GM12878 (cell line): ENCODE data around the gene CLCN7. TPM values are rescaled to one million over a fixed set of nuclear protein-coding genes. Genes with fewer than 3 reads are reported as not detected.

Experiments used
- BCLAF1 ChIP-seq: fragments of 450-650 bp; IDR thresholded peaks from 2 replicates; pipeline ENCODE4 v1.6.1; 2017; ENCODE audit warnings: antibody characterized with exemption, mild to moderate bottlenecking, moderate library complexity
- BHLHE40 ChIP-seq, 2 experiments: fragments of 450-650 bp in 1 of 2; IDR thresholded peaks; 2 replicates each; pipeline ENCODE4 v1.6.1; 2011 to 2017; ENCODE audit warnings: low read depth in 2 of 2, borderline replicate concordance in 1 of 2, improper control_type of control experiment in 1 of 2, low read length in 1 of 2, mild to moderate bottlenecking in 1 of 2
- CBFB ChIP-seq: IDR thresholded peaks from 2 replicates; pipeline ENCODE4 v1.6.1; 2016; ENCODE audit warnings: antibody characterized with exemption, low read depth
- CBX3 ChIP-seq: fragments of 200-600 bp; sonication (generic); IDR thresholded peaks from 2 replicates; pipeline ENCODE4 v1.6.1; 2016; ENCODE audit warnings: low read depth, borderline replicate concordance
- CHD1 ChIP-seq: IDR thresholded peaks from 2 replicates; pipeline ENCODE4 v1.6.1; 2012; ENCODE audit warnings: low read depth, low read length, improper control_type of control experiment
- CREM ChIP-seq: IDR thresholded peaks from 2 replicates; pipeline ENCODE4 v1.6.1; 2014; ENCODE audit warnings: antibody characterized with exemption, low read depth
- CUX1 ChIP-seq: IDR thresholded peaks from 2 replicates; pipeline ENCODE4 v1.6.1; 2012; ENCODE audit warnings: improper control_type of control experiment, low read depth, low read length; ENCODE audit not compliant: insufficient replicate concordance
- EGR1 ChIP-seq, 2 experiments: IDR thresholded peaks; 1 replicate in 1 of 2; 2 replicates in 1 of 2; pipeline ENCODE4 v1.6.1; 2011 to 2012; ENCODE audit warnings: low read depth in 2 of 2, low read length in 2 of 2, borderline replicate concordance in 1 of 2, mild to moderate bottlenecking in 1 of 2, moderate library complexity in 1 of 2
- EZH2 ChIP-seq: IDR thresholded peaks from 2 replicates; pipeline ENCODE4 v1.6.1; 2012; ENCODE audit warnings: low read depth, mild to moderate bottlenecking, control low read depth, inconsistent platforms, low read length, borderline replicate concordance; ENCODE audit not compliant: control insufficient read depth
- GATAD2B ChIP-seq: fragments of 450-650 bp; conservative IDR thresholded peaks from 2 replicates; pipeline ENCODE4 v1.6.1; 2017; ENCODE audit warnings: low read depth, mild to moderate bottlenecking, moderate library complexity
- HDGF ChIP-seq: fragments of 450-650 bp; IDR thresholded peaks from 2 replicates; pipeline ENCODE4 v1.6.1; 2016; ENCODE audit warnings: antibody characterized with exemption
- KAT2A ChIP-seq: conservative IDR thresholded peaks from 2 replicates; pipeline ENCODE4 v1.6.1; 2011; ENCODE audit warnings: low read depth, low read length; ENCODE audit not compliant: control insufficient read depth
- MTA2 ChIP-seq: fragments of 450-650 bp; IDR thresholded peaks from 2 replicates; pipeline ENCODE4 v1.6.1; 2016; ENCODE audit warnings: low read depth, mild to moderate bottlenecking, moderate library complexity
- MXI1 ChIP-seq: fragments of 150-350 bp; IDR thresholded peaks from 2 replicates; pipeline ENCODE4 v1.6.1; 2011; ENCODE audit warnings: low read depth, mild to moderate bottlenecking, inconsistent platforms, low read length, improper control_type of control experiment
- PML ChIP-seq: IDR thresholded peaks from 2 replicates; pipeline ENCODE4 v1.6.1; 2012; ENCODE audit warnings: low read length, inconsistent platforms
- POLR2A ChIP-seq: IDR thresholded peaks from 2 replicates; pipeline ENCODE4 v1.6.1; 2011; ENCODE audit warnings: low read depth, mild to moderate bottlenecking, low read length
- SMARCA5 ChIP-seq: fragments of 450-650 bp; IDR thresholded peaks from 2 replicates; pipeline ENCODE4 v1.6.1; 2017; ENCODE audit warnings: mild to moderate bottlenecking
- SREBF2 ChIP-seq: IDR thresholded peaks from 2 replicates; pipeline ENCODE4 v1.6.1; 2012; ENCODE audit warnings: mild to moderate bottlenecking, low read length
- STAT3 ChIP-seq: IDR thresholded peaks from 2 replicates; pipeline ENCODE4 v1.6.1; 2011; ENCODE audit warnings: low read depth, low read length, improper control_type of control experiment
- ZBED1 ChIP-seq: IDR thresholded peaks from 2 replicates; pipeline ENCODE4 v1.6.1; 2016; ENCODE audit warnings: borderline replicate concordance
- ZNF207 ChIP-seq: fragments of 450-650 bp; IDR thresholded peaks from 2 replicates; pipeline ENCODE4 v1.6.1; 2014; ENCODE audit warnings: antibody characterized with exemption, mild to moderate bottlenecking, borderline replicate concordance
- polyA plus RNA-seq, 11 experiments: library from polyadenylated mRNA; depleted of rRNA in 4 of 11; unstranded in 6 of 11; stranded (reverse) in 5 of 11; fragments of >200 nt; fragmentation: Nextera tagmentation in 4 of 11; fragmentation: Illumina TruSeq in 1 of 11; extraction: Ambion mirVana in 4 of 11; extraction: Trizol in 1 of 11; gene quantifications; 1 replicate in 1 of 11; 2 replicates in 10 of 11; pipeline versions ENCODE4 v1.2.1 to v1.2.3, GENCODE V29; 2011 to 2016; ENCODE audit warnings: inconsistent platforms in 2 of 11, missing spikeins in 2 of 11, low read depth in 1 of 11
- total RNA-seq, 4 experiments: library from RNA; depleted of rRNA in 3 of 4; stranded (reverse); fragments of >200 nt in 3 of 4; fragmentation: Illumina TruSeq in 1 of 4; extraction: Trizol in 1 of 4; gene quantifications; 2 replicates each; pipeline versions ENCODE4 v1.2.1 to v1.2.3, GENCODE V29; 2013 to 2021
- TF ChIP-seq, protein P1 (sequence below): IDR thresholded peaks from 2 replicates; pipeline ENCODE4 v1.6.1; 2011; ENCODE audit warnings: mild to moderate bottlenecking, low read depth, low read length, moderate library complexity; ENCODE audit not compliant: insufficient replicate concordance

CLCN7 gene
- total and polyA plus RNA-seq, 10 of the 15 experiments (the other 5 are each of a cell fraction or from before 2014, with no cell fraction given): 0.04 to 62.5 (median 19.9) TPM

DNA sequence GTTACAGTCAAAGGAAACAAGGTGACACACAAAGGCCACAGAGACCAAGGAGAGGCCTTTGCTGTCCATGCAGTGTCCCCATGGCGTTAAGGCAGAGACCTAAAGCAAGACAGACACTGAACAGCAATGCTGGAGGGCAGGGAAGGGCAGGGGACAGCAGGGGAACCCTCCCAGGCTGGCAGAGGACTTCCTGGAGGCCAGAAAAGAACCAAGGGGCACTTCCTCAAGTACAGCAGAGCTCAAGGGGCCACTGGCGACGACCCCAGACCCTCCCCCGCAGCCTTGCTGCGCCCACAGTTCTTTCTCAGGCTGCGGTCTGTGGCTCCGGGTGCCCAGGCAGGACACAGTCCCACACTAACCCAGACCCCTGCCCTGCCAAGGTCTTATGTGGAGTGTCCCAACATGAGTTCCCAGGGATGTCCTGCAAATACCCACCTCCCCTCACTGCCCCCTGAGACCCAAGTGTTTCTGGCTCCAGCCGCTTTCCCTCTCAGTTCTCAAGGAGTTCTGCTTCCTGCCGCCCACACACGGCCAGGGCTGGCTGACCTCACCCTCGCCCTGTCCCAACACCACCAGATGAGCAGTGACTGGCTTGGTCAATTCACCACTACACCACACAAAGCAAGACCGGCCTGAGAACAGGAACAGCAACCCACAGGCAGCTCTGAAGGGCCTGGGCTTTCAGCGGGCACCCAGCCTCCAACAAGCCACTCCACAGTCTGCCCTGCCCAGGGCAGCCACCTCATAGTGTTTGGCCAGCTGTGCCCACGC, 4.2 kb downstream of the CLCN7 start (continued):
- TF ChIP-seq CHD1 (no peak), CREM (no peak), ZNF207 (no peak), SREBF2 (no peak), STAT3 (no peak), HDGF (no peak), GATAD2B (no peak), ZBED1 (no peak), BHLHE40 (IDR thresholded peaks at IDR 0.05; ENCODE audit: borderline replicate concordance in 1 of 2, low read depth in 2 of 2, low read length in 1 of 2) (no peak; a peak in 1 of 4 replicates), EGR1 (IDR thresholded peaks at IDR 0.05; ENCODE audit: borderline replicate concordance in 1 of 2, low read depth in 2 of 2, low read length in 2 of 2) (peak in 1 of 2 experiments; percentile 53; a peak in 1 of 3 replicates), CBFB (no peak), MXI1 (no peak), POLR2A (peak; percentile 64), SMARCA5 (no peak), PML (no peak), MTA2 (no peak), BCLAF1 (no peak), CUX1 (no peak), EZH2 (no peak), KAT2A (no peak), CBX3 (no peak)
- TF ChIP-seq, protein P1, sequence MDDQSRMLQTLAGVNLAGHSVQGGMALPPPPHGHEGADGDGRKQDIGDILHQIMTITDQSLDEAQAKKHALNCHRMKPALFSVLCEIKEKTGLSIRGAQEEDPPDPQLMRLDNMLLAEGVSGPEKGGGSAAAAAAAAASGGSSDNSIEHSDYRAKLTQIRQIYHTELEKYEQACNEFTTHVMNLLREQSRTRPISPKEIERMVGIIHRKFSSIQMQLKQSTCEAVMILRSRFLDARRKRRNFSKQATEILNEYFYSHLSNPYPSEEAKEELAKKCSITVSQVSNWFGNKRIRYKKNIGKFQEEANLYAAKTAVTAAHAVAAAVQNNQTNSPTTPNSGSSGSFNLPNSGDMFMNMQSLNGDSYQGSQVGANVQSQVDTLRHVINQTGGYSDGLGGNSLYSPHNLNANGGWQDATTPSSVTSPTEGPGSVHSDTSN: no peak
